C4-2B (cell line): ENCODE data around the gene MTSS2.

Experiments
- H3K27ac ChIP-seq: fragments of 450-650 bp; 2 replicates; pipeline ENCODE4 v1.5.1; 2017
- CTCF ChIP-seq: fragments of 450-650 bp; conservative IDR thresholded peaks from 2 replicates; pipeline ENCODE4 v1.5.1; 2017; ENCODE audit warnings: mild to moderate bottlenecking
- ZFX ChIP-seq: fragments of 450-650 bp; IDR thresholded peaks from 2 replicates; pipeline ENCODE4 v1.6.1; 2017

The MTSS2 gene

GRCh38 chr16:70696355-70696754 is 10.5 kb upstream of the MTSS2 start:
- TF ChIP-seq CTCF (no peak), ZFX (no peak)
- peak overlapping the region; percentile 62 for H3K27ac ChIP-seq

- TF ChIP-seq CTCF (no peak), ZFX (no peak)
- peak overlapping the region; percentile 62 for H3K27ac ChIP-seq
Measured at GRCh38 chr16:70695331-70696070, 9.6 kb upstream of the MTSS2 start.

GRCh38 chr16:70694868-70695218 is 9.0 kb upstream of the MTSS2 start:
- no peak overlapping the region for H3K27ac ChIP-seq
- TF ChIP-seq CTCF = no peak
- no peak for TF ChIP-seq ZFX

GRCh38 chr16:70694088-70694867 is 8.4 kb upstream of the MTSS2 start:
- H3K27ac ChIP-seq = no peak overlapping the region
- TF ChIP-seq ZFX (no peak), CTCF (no peak)

GRCh38 chr16:70692873-70693671 is 7.2 kb upstream of the MTSS2 start:
- no peak overlapping the region for H3K27ac ChIP-seq
- TF ChIP-seq CTCF (no peak), ZFX (no peak)

- no peak for TF ChIP-seq CTCF
- TF ChIP-seq ZFX = no peak
- H3K27ac ChIP-seq = no peak overlapping the region
Measured at GRCh38 chr16:70692130-70692872, 6.4 kb upstream of the MTSS2 start.
